Measurements from ENCODE around the gene PPP1R13B. TPM values are rescaled to one million over a fixed set of nuclear protein-coding genes. Genes with fewer than 3 reads are reported as not detected.

Gene PPP1R13B
- polyA plus RNA-seq, 1 of the 3 experiments (the other 2 are of a cell fraction), result 5.7 TPM

GRCh38 chr14:103886304-103887169 lies 39.2 kb upstream of the PPP1R13B start:
- Histone ChIP-seq H3K9me2 (no peaks in the 10 kb centered on the region), H3K9ac (no peak overlapping the region), H4K20me1 (ENCODE audit: insufficient read depth) (no peaks in the 10 kb centered on the region), H3K79me2 (ENCODE audit: insufficient read depth) (no peaks in the 10 kb centered on the region), H3K4me3 (ENCODE audit: low read depth in 2 of 2, low read length in 1 of 2) (no peak overlapping the region), H3K4me2 (no peak overlapping the region), H3K27ac (ENCODE audit: low read depth in 2 of 2, low read length in 1 of 2) (no peak overlapping the region), H3K9me3 (no peaks in the 10 kb centered on the region), H3K4me1 (ENCODE audit: control insufficient read depth in 1 of 2, insufficient read depth in 2 of 2, low read depth in 1 of 2, low read length in 1 of 2) (peaks cover 0 to 28% of the 10 kb centered on the region in 2 experiments; a peak in 1 of 4 replicates), H3K27me3 (ENCODE audit: insufficient read depth) (no peaks in the 10 kb centered on the region), H2AFZ (ENCODE audit: low read depth) (no peak overlapping the region), H3K36me3 (replicated peaks in 1 of 2; ENCODE audit: control insufficient read depth in 1 of 2, insufficient read depth in 2 of 2, low read length in 1 of 2) (no peaks in the 10 kb centered on the region), H3F3A (replicated peaks; ENCODE audit: insufficient read depth) (no peaks in the 10 kb centered on the region)
- WGBS (ENCODE audit: low lambda C conversion rate), result 82% methylated on average over 27 of the region's 27 CpGs
- POLR2A ChIA-PET, result no interaction called here
- no peak for DNase-seq
- TF ChIP-seq TEAD4 (IDR thresholded peaks at IDR 0.05; ENCODE audit: borderline replicate concordance, insufficient read depth) (no peak), YY1 (IDR thresholded peaks at IDR 0.05; ENCODE audit: low read depth) (no peak), FOXM1 (IDR thresholded peaks at IDR 0.05; ENCODE audit: low read depth) (no peak), GATA2 (CRISPR knock-in tag; IDR thresholded peaks at IDR 0.05) (no peak), FOXJ3 (CRISPR knock-in tag; IDR thresholded peaks at IDR 0.05) (no peak), EZH2phosphoT487 (IDR thresholded peaks at IDR 0.05; ENCODE audit: borderline replicate concordance, low read depth) (no peak), MEF2A (IDR thresholded peaks at IDR 0.05; ENCODE audit: borderline replicate concordance, low read depth) (no peak), MXI1 (IDR thresholded peaks at IDR 0.05; ENCODE audit: low read depth, low read length) (no peak), SMC3 (IDR thresholded peaks at IDR 0.05; ENCODE audit: low read depth, low read length) (no peak)
- TF ChIP-seq, protein P1, sequence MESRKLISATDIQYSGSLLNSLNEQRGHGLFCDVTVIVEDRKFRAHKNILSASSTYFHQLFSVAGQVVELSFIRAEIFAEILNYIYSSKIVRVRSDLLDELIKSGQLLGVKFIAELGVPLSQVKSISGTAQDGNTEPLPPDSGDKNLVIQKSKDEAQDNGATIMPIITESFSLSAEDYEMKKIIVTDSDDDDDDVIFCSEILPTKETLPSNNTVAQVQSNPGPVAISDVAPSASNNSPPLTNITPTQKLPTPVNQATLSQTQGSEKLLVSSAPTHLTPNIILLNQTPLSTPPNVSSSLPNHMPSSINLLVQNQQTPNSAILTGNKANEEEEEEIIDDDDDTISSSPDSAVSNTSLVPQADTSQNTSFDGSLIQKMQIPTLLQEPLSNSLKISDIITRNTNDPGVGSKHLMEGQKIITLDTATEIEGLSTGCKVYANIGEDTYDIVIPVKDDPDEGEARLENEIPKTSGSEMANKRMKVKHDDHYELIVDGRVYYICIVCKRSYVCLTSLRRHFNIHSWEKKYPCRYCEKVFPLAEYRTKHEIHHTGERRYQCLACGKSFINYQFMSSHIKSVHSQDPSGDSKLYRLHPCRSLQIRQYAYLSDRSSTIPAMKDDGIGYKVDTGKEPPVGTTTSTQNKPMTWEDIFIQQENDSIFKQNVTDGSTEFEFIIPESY (IDR thresholded peaks at IDR 0.05; ENCODE audit: borderline replicate concordance, low read depth), result no peak
- CTCF ChIA-PET, result interaction anchor here (0.6 to 1.8 kb wide), 4 partner anchors 14 to 293 kb away, joined by 3 to 9 read pairs (median 4); no protein-coding TSS in a partner anchor

DNA sequence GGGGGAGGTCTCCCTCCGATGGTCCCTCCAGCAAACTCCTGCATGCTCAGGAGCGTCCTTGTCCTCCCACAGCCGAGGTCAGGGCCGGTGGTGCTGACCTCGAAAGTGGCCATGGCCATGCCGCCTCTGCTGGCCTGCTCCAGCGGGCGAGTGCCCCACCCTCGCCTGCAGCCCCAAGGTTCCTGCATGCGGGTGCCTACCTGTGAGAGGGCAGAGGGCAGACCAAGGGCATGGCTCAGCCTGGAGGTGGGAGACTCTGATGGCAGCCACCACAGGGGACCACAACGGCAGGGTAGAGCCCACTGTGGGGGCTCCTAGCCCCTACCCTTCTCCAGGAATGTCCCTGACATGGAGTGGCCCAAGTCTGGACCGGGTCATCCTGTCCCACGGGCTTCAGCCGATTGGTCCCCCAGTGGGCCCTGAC lies 38.1 kb upstream of the PPP1R13B start:
- H3K36me3 ChIP-seq (replicated peaks in 1 of 2; ENCODE audit: control insufficient read depth in 1 of 2, insufficient read depth in 2 of 2, low read length in 1 of 2), result no peaks in the 10 kb centered on the region
- H3K4me1 ChIP-seq (ENCODE audit: control insufficient read depth in 1 of 2, insufficient read depth in 2 of 2, low read depth in 1 of 2, low read length in 1 of 2), result peaks cover 0 to 32% of the 10 kb centered on the region in 2 experiments; a peak in 1 of 4 replicates
- no peak overlapping the region for H3K4me3 ChIP-seq (ENCODE audit: low read depth in 2 of 2, low read length in 1 of 2)
- no peaks in the 10 kb centered on the region for H3K9me3 ChIP-seq
- H3F3A ChIP-seq (replicated peaks; ENCODE audit: insufficient read depth), result no peaks in the 10 kb centered on the region
- H3K79me2 ChIP-seq (ENCODE audit: insufficient read depth), result no peaks in the 10 kb centered on the region
- CTCF ChIA-PET, result interaction anchor here (1.6 kb wide), 1 partner anchor 60 kb away, joined by 3 read pairs; no protein-coding TSS in a partner anchor
- H3K9me2 ChIP-seq, result no peaks in the 10 kb centered on the region
- H3K27ac ChIP-seq (ENCODE audit: low read depth in 2 of 2, low read length in 1 of 2), result no peak overlapping the region
- no peak overlapping the region for H3K4me2 ChIP-seq
- POLR2A ChIA-PET, result no interaction called here
- H2AFZ ChIP-seq (ENCODE audit: low read depth), result no peak overlapping the region
- no peak for DNase-seq
- TF ChIP-seq CHD2 (IDR thresholded peaks at IDR 0.05; ENCODE audit: low read length, partially characterized antibody) (no peak), EP300 (IDR thresholded peaks at IDR 0.05; ENCODE audit: borderline replicate concordance in 1 of 2, low read depth in 1 of 2, low read length in 1 of 2) (no peak), TCF12 (IDR thresholded peaks at IDR 0.05) (no peak), GATA2 (CRISPR knock-in tag; IDR thresholded peaks at IDR 0.05) (no peak), RAD21 (IDR thresholded peaks at IDR 0.05; ENCODE audit: low read length) (no peak), JUND (IDR thresholded peaks at IDR 0.05) (no peak), MXI1 (IDR thresholded peaks at IDR 0.05; ENCODE audit: low read depth, low read length) (no peak), RFX5 (IDR thresholded peaks at IDR 0.05; ENCODE audit: low read length) (no peak), EZH2phosphoT487 (IDR thresholded peaks at IDR 0.05; ENCODE audit: borderline replicate concordance, low read depth) (no peak), FOXM1 (IDR thresholded peaks at IDR 0.05; ENCODE audit: low read depth) (no peak), TEAD4 (IDR thresholded peaks at IDR 0.05; ENCODE audit: borderline replicate concordance, insufficient read depth) (no peak), SMC3 (IDR thresholded peaks at IDR 0.05; ENCODE audit: low read depth, low read length) (no peak), USF1 (IDR thresholded peaks at IDR 0.05; ENCODE audit: borderline replicate concordance, low read depth) (no peak), SIN3A (IDR thresholded peaks at IDR 0.05; ENCODE audit: borderline replicate concordance, low read depth, low read length) (no peak), TAF1 (IDR thresholded peaks at IDR 0.05; ENCODE audit: borderline replicate concordance, low read depth, low read length) (no peak), ELF1 (IDR thresholded peaks at IDR 0.05) (no peak), NRF1 (IDR thresholded peaks at IDR 0.05; ENCODE audit: low read depth, low read length) (no peak), NFIC (IDR thresholded peaks at IDR 0.05; ENCODE audit: borderline replicate concordance) (no peak)
- TF ChIP-seq, protein P2, sequence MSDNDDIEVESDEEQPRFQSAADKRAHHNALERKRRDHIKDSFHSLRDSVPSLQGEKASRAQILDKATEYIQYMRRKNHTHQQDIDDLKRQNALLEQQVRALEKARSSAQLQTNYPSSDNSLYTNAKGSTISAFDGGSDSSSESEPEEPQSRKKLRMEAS (IDR thresholded peaks at IDR 0.05; ENCODE audit: low read depth), result no peak
- H4K20me1 ChIP-seq (ENCODE audit: insufficient read depth), result no peaks in the 10 kb centered on the region
- H3K9ac ChIP-seq, result no peak overlapping the region
- no peaks in the 10 kb centered on the region for H3K27me3 ChIP-seq (ENCODE audit: insufficient read depth)
- 83% methylated on average over 6 of the region's 14 CpGs for WGBS (ENCODE audit: low lambda C conversion rate)
